GM18517 (cell line): ENCODE results near the gene SPSB3.

Experiments
- ATAC-seq: cut with Tn5 transposase; IDR thresholded peaks from one replicate; pipeline ENCODE4 v1.9.1; 2021; ENCODE audit warnings: mild to moderate bottlenecking, moderate library complexity; ENCODE audit not compliant: unreplicated experiment

Gene SPSB3

DNA sequence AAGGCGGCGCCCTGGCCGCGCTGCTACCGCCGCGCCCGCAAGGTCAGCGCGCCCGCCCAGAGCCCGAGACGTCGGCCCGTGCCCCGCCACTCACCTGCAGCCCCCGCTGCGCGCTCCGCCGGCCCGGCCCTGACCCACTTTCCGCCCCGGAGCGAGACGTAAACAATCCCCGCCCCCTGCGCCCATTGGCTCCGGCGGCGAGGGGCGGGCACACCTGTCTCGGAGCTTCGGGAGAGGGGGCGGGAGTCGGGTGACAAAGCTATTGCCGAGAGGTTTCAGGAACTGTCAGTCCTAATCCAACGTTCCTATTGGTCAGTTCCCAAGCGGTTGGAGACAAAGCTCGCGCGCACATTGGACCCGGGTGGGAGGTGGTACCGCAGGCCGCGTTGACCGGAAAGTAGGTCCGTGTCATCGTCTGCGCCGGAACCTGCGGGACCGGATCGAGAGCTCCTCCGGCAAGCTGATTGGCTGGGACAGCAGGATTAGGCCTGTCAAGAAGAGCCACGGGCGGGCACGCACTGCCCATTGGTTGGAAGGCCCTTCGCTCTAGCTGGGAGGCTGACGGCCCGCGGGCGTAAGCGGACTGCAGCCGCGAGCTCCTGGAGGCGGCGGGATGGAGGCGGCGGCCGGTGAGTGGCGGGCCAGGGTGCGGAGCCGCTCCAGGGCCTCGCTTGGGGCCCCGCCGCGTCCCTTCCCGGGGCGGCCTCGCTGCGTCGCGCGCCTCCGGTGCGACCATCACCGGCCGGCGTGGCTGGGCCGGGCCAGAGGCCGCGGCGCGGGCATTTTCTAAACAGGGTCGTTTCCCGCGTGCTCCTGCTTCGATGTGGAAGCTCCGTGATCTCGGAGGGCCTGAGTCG lies at the start of gene SPSB3, which contains the start of gene NUBP2:
Gene SPSB3 (minus strand): TSS at position 164 of the 857 bp plus-strand sequence. CDS start 1,088 bp downstream, outside the sequence.
Gene NUBP2 (plus strand): TSS at position 553 of the 857 bp plus-strand sequence. CDS start 61 bp downstream, at position 614.
- ATAC-seq: peak; percentile 87

DNA sequence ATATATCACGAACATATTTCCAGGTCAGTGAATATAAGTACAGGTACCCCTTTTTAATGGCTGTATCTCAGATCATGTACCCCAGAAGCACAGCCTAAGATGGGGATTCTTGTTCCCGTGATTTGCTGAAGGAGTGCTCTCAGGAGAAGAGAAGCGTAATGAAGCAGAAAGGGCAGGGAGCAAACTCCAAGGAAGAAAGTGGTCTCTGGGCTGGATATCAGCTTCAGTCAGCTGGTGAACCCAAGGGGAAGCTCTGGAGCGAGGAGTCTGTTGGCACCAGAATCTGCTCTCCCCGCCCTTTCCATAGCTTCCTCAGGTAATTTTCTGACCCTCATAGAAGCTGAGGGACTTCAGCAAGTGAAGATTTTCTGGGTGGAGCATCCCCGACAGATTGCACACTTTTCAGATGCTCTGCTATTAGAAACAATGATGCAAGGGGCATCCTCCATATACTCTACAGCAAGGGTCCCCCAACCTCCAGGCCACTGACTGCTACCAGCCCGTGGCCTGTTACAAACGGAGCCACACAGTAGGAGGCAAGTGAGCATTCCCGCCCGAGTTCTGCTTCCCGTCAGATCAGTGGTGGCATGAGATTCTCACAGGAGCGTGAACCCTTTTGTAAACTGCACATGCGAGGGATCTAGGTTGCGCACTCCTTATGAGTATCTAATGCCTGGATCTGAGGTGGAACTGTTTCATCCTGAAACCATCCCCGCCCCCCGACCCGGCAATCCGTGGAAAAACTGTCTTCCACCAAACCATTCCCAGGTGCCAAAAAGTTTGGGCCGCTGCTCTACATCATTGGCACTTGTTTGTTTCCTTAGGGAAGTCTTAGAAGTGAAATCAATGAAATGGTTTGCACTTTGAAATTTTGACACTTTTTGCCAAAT lies 49.1 kb upstream of the SPSB3 start:
- no peak for ATAC-seq

GRCh38 chr16:1830213-1830612 lies 47.8 kb upstream of the SPSB3 start:
- no peak for ATAC-seq

DNA sequence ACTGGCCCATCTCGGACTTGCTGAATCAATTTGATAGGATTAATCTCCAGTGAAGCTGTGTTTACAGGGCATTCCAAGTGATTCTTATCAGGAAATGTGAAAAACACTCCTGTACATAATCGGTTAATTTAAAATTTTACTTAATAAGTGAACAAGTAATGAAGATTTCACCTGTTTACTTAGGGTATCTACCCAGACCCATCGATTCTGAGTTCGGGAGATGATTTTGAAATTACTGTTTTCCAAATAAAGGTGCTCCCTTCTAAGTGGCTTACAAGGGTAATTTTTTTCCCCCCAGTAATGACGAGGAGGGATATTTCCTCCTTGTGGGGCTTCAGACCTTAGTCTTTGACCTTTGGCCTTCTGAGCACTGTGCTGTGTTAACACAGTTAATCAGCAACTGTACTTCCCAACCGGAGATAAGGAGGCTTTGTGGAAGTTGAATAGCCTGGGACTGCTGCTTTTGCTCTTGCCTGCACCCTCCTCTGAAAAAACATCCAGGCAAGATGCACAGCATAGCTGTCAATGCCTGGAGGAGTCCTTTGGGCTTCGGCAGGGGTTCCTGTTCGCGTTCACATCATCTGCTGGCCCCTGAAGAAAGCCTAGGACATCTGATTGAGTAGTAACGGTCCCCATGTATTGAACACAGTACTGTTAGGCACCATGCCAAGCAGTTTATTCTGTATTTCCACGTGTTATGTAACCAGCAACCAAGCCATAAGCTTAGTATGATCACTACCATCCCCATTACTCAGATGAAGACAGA lies 46.5 kb upstream of the SPSB3 start:
- no peak for ATAC-seq

GRCh38 chr16:1826691-1827573 lies 44.6 kb upstream of the SPSB3 start, which contains the start of the genes FAHD1 and HAGH:
Gene FAHD1 (plus strand): TSS chr16:1827206. CDS start chr16:1827239, 33 bp downstream.
Gene HAGH (minus strand): TSS chr16:1826825. CDS start chr16:1826787, 38 bp downstream.
- peak; percentile 86 for ATAC-seq

- peak; percentile 44 for ATAC-seq
These were observed 43.7 kb upstream of the SPSB3 start for GRCh38 chr16:1825864-1826690.

GRCh38 chr16:1825381-1825863 lies 43.1 kb upstream of the SPSB3 start:
- ATAC-seq: no peak

- no peak for ATAC-seq
These were observed 41.5 kb upstream of the SPSB3 start for GRCh38 chr16:1823821-1824220.

DNA sequence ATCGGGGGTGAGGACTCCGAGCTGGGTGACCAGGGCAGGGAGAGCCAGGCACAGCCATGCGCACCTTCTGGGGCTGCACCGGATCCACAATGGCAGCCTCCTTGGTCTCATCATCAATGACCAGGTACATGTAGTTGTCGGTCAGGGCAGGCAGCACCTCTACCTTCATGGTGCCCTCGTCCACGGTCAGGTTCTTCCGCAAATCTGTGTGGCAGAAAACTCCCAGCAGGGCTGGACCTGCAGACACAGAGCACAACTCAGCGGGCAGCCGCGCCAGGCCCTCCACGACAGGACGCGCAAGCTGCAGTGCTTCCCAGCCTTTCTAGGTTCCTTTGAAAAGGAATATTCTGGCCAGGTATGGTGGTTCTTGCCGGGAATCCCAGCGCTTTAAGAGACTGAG lies 40.4 kb upstream of the SPSB3 start:
- ATAC-seq: no peak

- ATAC-seq: no peak
These were observed 39.7 kb upstream of the SPSB3 start for GRCh38 chr16:1821861-1822611.

DNA sequence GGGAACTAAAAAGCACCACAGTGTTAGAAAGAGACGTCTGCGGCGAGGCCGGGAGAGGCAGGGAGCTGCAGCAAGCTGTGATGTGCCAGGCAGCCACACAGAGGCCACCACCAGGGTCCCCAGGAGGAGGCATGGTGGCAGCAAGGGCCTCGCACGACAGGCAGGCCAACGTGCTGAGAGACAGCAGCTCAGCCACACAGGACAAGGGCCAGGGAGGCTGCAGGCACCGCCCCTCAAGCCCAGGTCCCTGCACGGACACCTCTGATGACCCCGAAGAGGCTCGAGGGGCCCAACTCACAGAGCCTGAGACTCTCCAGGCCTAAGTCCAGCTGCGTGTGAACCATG lies 38.5 kb upstream of the SPSB3 start:
- no peak for ATAC-seq

DNA sequence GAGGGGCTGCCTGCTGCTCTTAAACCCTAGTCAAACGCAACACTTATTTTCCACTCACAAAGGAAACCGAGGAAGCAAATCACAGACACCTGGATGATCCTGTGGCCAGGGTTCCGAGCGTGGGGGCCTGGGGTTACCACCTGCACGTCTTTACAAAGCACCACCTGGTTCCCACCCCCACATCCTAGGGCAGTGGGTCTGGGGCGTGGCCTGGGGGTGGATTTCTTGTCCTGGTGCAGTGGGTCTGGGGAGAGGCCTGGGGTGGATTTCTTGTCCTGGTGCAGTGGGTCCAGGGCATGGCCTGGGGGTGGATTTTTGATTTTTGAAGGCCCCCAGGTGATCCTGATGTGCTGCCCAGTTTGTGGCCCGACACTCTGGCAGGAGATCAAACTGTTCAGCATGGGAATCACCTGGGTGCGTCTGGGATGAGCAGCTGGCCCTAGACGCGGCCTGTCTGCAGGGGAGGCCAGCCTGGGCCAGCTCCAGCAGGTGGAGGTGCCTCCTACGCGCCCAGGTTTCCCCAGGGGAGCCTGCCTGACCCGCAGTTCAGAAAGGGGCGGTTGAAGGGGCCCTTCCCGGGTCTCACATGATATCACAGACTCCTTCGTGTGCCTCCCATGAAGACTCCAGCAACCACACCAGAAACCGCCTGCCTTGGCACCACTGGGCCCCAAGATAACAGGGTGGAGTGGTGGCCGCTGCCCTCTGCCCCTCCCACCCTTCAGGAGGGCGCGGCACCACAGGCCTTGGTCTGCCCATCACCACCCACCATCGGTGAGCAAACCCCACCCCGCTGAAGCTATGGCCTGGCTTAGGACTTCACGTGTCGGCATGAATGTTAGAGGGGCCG lies 38.0 kb upstream of the SPSB3 start:
- no peak for ATAC-seq

GRCh38 chr16:1819611-1820010 lies 37.2 kb upstream of the SPSB3 start:
- no peak for ATAC-seq

DNA sequence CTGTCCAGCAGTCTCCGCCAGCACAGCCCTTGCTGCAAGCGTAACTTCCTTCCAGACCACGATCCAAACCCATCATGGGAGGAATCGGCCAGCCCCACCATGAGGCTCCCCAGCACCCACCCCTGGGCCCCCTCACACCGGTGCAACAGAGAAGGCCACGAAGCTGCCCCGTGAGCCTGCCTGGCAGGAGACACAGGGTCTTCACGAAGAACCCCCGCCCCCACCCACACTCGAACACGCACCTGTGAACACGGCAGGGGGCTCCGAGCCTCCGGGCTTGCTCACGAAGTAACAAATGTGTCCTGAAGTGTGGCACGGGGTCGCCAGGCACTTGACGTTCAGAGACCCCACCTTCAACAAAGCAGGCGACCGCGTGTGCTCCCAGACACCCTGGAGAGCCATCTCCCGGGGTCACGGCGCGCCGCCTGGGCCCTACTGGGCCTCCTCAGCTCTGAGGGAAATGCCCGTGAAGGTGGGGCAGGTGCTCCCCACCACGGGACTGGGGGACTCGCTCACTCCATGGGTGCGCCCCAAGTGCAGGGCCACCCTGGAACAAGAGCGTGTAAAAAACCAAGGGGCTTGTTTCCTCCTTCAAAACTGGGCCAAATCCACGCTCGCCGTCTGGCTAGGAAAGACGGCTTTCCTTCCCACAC lies 36.6 kb upstream of the SPSB3 start:
- no peak for ATAC-seq

- no peak for ATAC-seq
These were observed 36.0 kb upstream of the SPSB3 start for GRCh38 chr16:1818204-1818872.

DNA sequence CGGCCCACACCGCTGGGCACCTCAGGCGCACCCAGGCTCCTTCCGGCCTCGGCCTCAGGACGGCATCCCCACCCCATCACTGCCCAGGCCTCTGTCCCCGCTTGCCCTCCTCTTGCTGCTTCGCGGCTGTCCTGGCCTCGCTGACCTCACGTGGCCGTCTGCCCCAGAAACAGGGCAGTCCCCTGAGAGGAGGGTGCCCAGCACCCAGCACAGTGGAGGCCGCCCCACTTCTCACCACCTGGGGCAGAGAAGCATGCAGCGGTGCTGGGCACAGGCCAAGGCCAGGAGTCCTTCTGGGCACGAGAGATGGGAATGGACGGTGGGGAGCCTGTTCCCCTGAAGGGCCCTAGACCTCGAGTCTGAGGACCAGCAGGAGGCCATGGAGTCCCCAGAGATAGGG lies 35.3 kb upstream of the SPSB3 start:
- no peak for ATAC-seq
